Measurements from ENCODE around the gene LEF1.

- TF ChIP-seq, protein P1, sequence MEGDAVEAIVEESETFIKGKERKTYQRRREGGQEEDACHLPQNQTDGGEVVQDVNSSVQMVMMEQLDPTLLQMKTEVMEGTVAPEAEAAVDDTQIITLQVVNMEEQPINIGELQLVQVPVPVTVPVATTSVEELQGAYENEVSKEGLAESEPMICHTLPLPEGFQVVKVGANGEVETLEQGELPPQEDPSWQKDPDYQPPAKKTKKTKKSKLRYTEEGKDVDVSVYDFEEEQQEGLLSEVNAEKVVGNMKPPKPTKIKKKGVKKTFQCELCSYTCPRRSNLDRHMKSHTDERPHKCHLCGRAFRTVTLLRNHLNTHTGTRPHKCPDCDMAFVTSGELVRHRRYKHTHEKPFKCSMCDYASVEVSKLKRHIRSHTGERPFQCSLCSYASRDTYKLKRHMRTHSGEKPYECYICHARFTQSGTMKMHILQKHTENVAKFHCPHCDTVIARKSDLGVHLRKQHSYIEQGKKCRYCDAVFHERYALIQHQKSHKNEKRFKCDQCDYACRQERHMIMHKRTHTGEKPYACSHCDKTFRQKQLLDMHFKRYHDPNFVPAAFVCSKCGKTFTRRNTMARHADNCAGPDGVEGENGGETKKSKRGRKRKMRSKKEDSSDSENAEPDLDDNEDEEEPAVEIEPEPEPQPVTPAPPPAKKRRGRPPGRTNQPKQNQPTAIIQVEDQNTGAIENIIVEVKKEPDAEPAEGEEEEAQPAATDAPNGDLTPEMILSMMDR (conservative IDR thresholded peaks at IDR 0.05; ENCODE audit: low read depth in 2 of 2) = no peak
- TF ChIP-seq NANOG (IDR thresholded peaks at IDR 0.05; ENCODE audit: borderline replicate concordance) (no peak), POLR2AphosphoS5 (IDR thresholded peaks at IDR 0.05; ENCODE audit: low read depth) (no peak), EZH2 (IDR thresholded peaks at IDR 0.05; ENCODE audit: low read depth, unreplicated experiment) (no peak), CREB1 (CRISPR knock-in tag; IDR thresholded peaks at IDR 0.05; ENCODE audit: low read depth) (no peak), REST (IDR thresholded peaks at IDR 0.05; ENCODE audit: unreplicated experiment) (no peak), ZNF331 (CRISPR knock-in tag; IDR thresholded peaks at IDR 0.05; ENCODE audit: low read depth) (no peak), JUNB (IDR thresholded peaks at IDR 0.05; ENCODE audit: unreplicated experiment) (no peak)
These were observed 158.6 kb downstream of the LEF1 start for GRCh38 chr4:108010167-108010566.

Measured in GM23338 (cell line).